GM12874 (cell line): ENCODE measurements around the gene PRKG1.

Experiments
- TF ChIP-seq, protein P1 (sequence below): IDR thresholded peaks from 2 replicates; pipeline ENCODE4 v1.5.1; 2011; ENCODE audit warnings: low read depth, mild to moderate bottlenecking, control low read depth, low read length, moderate library complexity; ENCODE audit not compliant: insufficient read depth

PRKG1 gene

DNA sequence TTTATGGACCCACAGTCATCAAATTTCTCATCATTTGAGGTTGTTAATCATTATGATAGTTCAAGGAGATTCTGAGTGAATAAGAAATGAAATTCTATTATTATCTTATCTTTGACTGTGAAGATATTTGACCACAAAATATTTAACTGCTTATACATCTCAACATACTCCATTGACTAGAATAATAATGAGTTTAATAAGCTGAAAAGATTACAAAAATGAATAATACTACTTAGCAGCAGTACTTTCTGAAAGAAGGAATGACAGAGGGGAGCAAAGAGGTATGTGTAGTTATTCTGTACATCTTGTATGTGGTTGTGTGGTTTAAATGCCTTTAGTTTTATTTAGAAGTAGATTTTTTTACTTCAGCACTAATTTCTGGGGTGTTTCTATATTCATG, 214.2 kb downstream of the PRKG1 start:
- TF ChIP-seq, protein P1, sequence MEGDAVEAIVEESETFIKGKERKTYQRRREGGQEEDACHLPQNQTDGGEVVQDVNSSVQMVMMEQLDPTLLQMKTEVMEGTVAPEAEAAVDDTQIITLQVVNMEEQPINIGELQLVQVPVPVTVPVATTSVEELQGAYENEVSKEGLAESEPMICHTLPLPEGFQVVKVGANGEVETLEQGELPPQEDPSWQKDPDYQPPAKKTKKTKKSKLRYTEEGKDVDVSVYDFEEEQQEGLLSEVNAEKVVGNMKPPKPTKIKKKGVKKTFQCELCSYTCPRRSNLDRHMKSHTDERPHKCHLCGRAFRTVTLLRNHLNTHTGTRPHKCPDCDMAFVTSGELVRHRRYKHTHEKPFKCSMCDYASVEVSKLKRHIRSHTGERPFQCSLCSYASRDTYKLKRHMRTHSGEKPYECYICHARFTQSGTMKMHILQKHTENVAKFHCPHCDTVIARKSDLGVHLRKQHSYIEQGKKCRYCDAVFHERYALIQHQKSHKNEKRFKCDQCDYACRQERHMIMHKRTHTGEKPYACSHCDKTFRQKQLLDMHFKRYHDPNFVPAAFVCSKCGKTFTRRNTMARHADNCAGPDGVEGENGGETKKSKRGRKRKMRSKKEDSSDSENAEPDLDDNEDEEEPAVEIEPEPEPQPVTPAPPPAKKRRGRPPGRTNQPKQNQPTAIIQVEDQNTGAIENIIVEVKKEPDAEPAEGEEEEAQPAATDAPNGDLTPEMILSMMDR, result no peak

DNA sequence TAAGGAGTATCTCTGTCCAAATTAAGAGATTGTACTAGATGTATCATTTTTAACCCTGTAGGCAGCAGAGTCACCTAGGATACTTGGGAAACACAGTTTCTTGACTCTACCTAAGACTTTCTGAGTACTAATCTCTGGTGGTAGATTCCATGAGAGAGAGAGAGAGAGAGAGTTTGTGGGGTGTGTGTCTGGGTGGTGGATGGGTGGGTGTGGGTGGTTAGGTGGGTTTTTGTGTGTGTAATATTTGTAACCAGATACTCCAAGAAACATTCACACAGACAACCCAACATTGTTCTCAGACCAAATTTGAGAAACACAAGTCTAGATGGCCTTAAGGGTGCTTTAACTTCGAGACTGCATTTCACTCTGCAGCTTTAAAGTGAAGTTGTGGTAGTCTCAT, 215.2 kb downstream of the PRKG1 start:
- TF ChIP-seq, protein P1, result no peak

DNA sequence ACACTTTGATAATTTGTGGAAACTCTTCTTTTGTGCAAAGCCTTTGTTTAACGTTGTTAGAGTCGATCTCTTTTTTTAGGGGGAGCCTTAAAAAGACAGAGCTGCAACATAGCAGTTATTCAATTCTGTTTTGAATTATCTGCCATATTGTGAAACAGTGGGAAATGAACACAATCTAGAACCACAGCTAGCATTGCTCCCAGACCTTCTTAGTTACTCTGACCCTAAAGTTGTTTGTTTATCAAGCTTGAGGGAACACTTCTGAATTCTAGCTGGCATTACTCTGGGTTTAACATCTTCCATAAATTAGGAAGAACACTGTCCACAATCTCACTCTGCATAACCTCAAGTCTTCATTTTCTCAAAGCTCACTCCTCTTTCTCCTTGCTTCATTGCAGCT, 217.7 kb downstream of the PRKG1 start:
- TF ChIP-seq, protein P1, result no peak

DNA sequence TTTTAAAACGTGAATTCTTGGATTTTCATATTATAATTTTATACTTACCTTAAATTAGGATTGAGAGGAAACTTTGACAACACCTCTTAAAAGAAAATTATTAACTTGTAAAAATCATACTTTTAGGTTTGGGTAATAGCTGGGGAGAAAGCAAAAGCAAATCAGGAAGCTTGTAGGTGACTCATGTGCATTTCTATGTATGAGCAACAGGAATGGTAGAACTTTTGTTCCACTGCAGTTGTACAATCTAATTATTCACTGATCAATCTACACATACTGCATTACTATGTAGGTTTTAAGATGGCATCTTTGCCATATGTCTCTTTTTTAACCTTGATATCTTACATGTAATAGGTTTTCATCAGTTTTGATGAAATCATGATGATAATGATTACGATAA, 223.2 kb downstream of the PRKG1 start:
- TF ChIP-seq, protein P1, result no peak

DNA sequence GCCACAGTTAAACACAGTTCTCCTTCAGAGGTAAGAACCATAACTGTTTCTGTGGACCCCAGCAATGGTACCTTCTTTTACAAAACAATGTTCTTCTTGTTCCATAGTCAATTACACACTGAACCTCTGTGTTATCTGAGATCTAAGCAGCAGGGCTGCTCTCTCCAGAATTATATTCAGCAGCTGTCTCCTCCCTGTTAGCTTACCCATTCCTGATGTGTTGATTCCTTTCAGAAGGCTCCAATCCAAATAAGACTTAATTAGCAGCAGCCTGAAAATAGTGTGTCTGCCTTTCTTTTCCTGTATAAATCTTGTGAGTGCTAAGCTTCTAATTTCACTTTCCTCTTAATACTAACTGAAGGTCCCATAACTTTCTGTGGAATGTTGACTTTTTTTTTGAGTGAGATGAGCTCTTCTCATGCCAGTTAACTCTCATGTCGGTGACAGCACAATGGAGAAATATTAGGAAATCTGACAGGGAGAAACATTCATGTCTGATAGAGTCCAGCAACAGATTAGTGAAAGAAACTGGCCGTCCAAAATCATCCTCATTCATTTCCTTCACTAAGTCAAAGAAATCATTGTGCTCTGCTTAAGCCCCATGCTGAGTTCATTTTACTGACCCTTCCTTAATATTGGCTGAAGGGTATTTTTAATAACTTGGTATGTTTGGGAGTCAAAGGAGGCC, 226.5 kb downstream of the PRKG1 start:
- TF ChIP-seq, protein P1, result no peak

DNA sequence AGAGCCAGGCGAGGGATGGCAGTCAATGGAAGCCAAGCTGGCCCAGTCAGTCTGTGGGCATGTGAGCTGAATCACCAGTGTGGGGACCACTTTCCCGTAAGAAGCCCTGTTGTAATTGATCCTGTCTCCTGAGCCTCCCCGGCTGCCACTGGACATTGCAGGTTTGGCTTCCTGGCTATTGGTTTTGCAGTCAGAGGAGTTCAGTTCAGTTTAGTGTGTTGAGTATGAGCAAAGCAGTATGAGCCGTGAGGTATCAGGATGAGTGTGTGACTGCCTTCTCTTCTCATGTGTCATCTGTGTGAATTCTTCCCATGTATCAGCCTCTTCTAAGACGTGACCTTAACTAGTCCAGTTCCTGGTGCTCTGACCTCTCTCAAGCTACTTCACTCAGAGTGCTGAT, 227.4 kb downstream of the PRKG1 start:
- TF ChIP-seq, protein P1, result no peak

DNA sequence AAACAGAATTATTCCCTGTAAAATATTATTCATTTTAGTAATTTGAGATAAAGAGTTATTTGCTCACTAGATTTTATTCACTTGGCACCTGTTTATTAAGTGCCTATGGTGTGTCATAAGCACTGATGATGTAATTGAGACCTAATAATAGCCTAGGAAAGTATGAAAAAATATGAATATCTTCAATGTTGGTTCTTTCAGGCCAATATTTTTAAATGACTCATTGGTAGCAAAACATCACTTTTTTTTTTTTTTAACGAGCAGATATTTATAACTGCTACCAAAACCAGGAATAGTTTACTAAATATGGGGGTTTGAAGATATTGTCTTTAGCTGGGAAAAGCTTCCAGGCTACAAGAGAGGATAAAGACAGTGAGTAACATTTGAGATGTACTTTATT, 228.0 kb downstream of the PRKG1 start:
- TF ChIP-seq, protein P1, result no peak
